ENCODE data around the gene GOLGB1. TPM values are rescaled to one million over a fixed set of nuclear protein-coding genes. Genes with fewer than 3 reads are reported as not detected.

Gene GOLGB1
- total RNA-seq, 1 donor from 2014 or later, result 40.9 TPM

DNA sequence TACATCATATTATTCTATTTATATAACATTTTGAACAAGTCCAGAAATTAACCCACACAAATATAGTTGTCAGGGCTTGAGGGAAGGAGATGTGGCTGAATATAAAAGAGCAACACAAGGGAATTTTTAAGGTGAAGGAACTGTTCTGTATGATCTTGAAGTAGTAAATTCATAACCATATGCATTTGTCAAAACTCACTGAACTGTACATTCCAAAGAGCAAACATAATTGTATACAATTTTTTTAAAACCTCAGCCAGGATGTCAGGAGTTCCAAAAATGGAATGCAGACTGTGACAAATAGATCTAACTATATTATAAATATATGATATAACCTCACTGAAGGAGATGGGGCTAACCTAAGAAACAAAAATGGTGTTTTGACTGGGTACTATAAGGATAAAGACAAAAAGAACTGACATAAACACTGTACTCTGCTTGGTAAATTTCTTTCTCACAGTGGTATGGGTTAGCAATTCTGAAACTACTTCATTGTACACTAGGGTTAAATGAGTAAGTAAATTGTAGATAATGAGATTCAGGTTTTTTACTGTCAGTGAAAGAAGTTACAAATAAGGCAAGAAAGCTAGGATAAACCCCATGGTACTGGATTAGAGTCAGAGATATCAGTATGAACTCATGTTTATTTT is 14.4 kb downstream of the GOLGB1 start:
- no peak overlapping the region for H3K27ac Mint-ChIP-seq (ENCODE audit: unreplicated experiment)
- H3K4me3 Mint-ChIP-seq (ENCODE audit: unreplicated experiment), result no peak overlapping the region
- no peaks in the 10 kb centered on the region for H3K27me3 Mint-ChIP-seq (ENCODE audit: unreplicated experiment)
- no peaks in the 10 kb centered on the region for H3K4me1 Mint-ChIP-seq (ENCODE audit: low read depth, unreplicated experiment)
- H3K9me3 Mint-ChIP-seq (ENCODE audit: unreplicated experiment), result no peaks in the 10 kb centered on the region
- no peaks in the 10 kb centered on the region for H3K36me3 Mint-ChIP-seq (ENCODE audit: unreplicated experiment)
- DNase-seq, result no peak
- TF ChIP-seq, protein P1, sequence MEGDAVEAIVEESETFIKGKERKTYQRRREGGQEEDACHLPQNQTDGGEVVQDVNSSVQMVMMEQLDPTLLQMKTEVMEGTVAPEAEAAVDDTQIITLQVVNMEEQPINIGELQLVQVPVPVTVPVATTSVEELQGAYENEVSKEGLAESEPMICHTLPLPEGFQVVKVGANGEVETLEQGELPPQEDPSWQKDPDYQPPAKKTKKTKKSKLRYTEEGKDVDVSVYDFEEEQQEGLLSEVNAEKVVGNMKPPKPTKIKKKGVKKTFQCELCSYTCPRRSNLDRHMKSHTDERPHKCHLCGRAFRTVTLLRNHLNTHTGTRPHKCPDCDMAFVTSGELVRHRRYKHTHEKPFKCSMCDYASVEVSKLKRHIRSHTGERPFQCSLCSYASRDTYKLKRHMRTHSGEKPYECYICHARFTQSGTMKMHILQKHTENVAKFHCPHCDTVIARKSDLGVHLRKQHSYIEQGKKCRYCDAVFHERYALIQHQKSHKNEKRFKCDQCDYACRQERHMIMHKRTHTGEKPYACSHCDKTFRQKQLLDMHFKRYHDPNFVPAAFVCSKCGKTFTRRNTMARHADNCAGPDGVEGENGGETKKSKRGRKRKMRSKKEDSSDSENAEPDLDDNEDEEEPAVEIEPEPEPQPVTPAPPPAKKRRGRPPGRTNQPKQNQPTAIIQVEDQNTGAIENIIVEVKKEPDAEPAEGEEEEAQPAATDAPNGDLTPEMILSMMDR (IDR thresholded peaks at IDR 0.05; ENCODE audit: partially characterized antibody, unreplicated experiment), result no peak

DNA sequence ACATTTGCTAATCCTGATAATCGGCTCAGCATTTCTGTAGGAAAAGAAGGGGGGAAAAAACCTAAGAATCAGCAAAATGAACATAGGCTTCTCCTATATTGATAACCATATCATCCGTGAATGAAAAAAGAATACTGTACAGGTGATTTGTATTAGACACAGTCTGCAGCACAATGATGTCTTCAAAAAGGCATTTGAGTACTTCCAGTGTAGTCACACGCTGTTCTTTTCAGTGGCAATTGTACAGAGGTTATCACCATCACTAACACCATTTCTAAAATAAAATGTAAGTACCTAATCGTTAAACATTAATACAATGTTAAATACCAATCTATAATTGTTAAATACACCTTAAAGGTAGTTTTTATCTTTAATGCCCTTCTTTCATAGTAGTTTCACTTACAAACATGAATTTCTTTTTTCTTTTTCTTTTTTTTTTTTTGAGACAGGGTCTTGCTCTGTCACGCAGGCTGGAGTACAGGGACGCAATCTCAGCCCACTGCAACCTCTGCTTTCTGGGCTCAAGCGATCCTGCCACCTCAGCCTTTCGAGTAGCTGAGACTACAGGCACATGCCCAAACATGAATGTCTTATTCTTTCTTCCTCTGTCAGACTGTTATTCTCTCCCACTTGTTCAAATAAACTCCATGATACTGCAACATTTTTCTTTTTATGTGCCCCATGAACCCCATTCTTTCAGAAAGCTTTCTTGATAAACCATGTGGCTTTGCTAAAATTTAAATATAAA is 18.4 kb downstream of the GOLGB1 start:
- no peak overlapping the region for H3K27ac Mint-ChIP-seq (ENCODE audit: unreplicated experiment)
- TF ChIP-seq, protein P1 (IDR thresholded peaks at IDR 0.05; ENCODE audit: partially characterized antibody, unreplicated experiment), result no peak
- H3K36me3 Mint-ChIP-seq (ENCODE audit: unreplicated experiment), result no peaks in the 10 kb centered on the region
- no peak overlapping the region for H3K4me3 Mint-ChIP-seq (ENCODE audit: unreplicated experiment)
- H3K9me3 Mint-ChIP-seq (ENCODE audit: unreplicated experiment), result no peaks in the 10 kb centered on the region
- H3K27me3 Mint-ChIP-seq (ENCODE audit: unreplicated experiment), result no peaks in the 10 kb centered on the region
- no peak for DNase-seq
- H3K4me1 Mint-ChIP-seq (ENCODE audit: low read depth, unreplicated experiment), result no peaks in the 10 kb centered on the region

DNA sequence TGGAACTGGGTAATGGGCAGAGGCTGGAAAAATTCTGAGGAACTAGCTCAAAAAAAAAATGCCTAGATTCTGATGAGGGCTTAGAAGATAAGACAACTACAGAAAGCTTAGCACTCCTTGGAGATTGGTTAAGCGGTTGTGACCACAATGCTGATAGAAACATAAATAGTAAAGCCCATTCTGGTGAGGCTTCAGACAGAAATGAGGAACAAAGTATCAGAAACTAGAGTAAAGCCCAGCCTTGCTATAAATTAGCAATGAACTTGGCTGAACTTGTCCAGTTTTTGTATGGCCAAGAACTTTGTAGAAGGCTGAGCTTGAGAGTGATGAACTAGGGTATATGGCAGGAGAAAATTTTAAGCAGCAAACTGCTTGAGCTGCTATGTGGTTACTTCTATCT is 25.4 kb downstream of the GOLGB1 start:
- Mint-ChIP-seq H3K4me1 (ENCODE audit: low read depth, unreplicated experiment) (no peaks in the 10 kb centered on the region), H3K27ac (ENCODE audit: unreplicated experiment) (no peak overlapping the region), H3K9me3 (ENCODE audit: unreplicated experiment) (no peaks in the 10 kb centered on the region), H3K36me3 (ENCODE audit: unreplicated experiment) (peaks cover 10% of the 10 kb centered on the region), H3K4me3 (ENCODE audit: unreplicated experiment) (no peak overlapping the region), H3K27me3 (ENCODE audit: unreplicated experiment) (no peaks in the 10 kb centered on the region)
- TF ChIP-seq, protein P1 (IDR thresholded peaks at IDR 0.05; ENCODE audit: partially characterized antibody, unreplicated experiment), result no peak
- no peak for DNase-seq

DNA sequence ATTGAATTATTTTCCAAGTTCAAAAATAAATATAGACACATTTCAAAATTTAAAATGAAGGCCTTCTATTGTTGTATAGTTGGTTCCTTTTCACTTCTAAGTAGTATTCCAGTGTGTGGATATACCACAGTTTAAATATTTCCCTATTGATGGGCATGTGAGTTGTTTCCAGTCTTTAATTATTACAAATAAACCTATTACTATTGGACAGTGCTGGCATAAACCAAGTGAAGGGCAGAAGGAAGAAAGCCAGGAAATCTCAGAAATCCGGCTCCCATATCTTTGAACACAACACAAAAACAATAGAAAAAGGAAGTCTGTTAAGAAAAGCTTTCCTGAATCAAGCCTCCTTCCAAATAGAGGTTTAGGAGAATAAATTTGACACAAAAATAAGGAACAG is 26.1 kb downstream of the GOLGB1 start:
- peaks cover 10% of the 10 kb centered on the region for H3K36me3 Mint-ChIP-seq (ENCODE audit: unreplicated experiment)

More for the DNA sequence above, 26.1 kb downstream of the GOLGB1 start:
- no peaks in the 10 kb centered on the region for H3K9me3 Mint-ChIP-seq (ENCODE audit: unreplicated experiment)
- no peaks in the 10 kb centered on the region for H3K27me3 Mint-ChIP-seq (ENCODE audit: unreplicated experiment)
- no peak overlapping the region for H3K27ac Mint-ChIP-seq (ENCODE audit: unreplicated experiment)
- TF ChIP-seq, protein P1 (IDR thresholded peaks at IDR 0.05; ENCODE audit: partially characterized antibody, unreplicated experiment), result no peak
- H3K4me1 Mint-ChIP-seq (ENCODE audit: low read depth, unreplicated experiment), result no peaks in the 10 kb centered on the region
- no peak for DNase-seq
- no peak overlapping the region for H3K4me3 Mint-ChIP-seq (ENCODE audit: unreplicated experiment)

All from glutamatergic neuron (in vitro differentiated cells).